HG03095 (cell line): ENCODE measurements around the gene SYTL3.
"Not testable (repeated sequence)": the region's sequence is repeated elsewhere in the genome, so short reads cannot be mapped to it uniquely, and the experiment has no call there.

ENCODE experiments used
- ATAC-seq: cut with Tn5 transposase; IDR thresholded peaks from one replicate; pipeline ENCODE4 v1.9.1; 2021; ENCODE audit warnings: moderate library complexity; ENCODE audit not compliant: unreplicated experiment

Gene SYTL3

GRCh38 chr6:158661156-158661685, 11.4 kb downstream of the SYTL3 start:
- no peak for ATAC-seq

DNA sequence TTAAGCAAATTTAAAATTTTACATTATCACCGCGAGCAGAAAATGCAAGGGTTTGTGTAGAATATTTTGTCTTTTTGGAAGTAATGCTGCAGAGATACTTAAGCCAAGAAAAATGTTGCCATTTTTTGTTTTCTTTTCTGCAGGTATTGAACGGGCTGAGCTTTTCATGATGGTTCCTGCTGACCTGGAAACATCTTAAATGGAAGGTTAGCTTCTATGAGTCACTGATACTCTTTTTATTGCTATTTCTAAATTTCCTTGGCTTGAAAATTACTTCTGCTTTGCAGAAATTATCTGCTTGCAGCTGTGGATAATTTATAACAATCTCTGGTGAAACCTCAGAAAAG, 12.7 kb downstream of the SYTL3 start:
- no peak for ATAC-seq

- no peak for ATAC-seq
Measured at GRCh38 chr6:158662954-158663624, 13.2 kb downstream of the SYTL3 start.

GRCh38 chr6:158663625-158664165, 13.8 kb downstream of the SYTL3 start:
- ATAC-seq: no peak

GRCh38 chr6:158665332-158665731, 15.5 kb downstream of the SYTL3 start:
- no peak for ATAC-seq

DNA sequence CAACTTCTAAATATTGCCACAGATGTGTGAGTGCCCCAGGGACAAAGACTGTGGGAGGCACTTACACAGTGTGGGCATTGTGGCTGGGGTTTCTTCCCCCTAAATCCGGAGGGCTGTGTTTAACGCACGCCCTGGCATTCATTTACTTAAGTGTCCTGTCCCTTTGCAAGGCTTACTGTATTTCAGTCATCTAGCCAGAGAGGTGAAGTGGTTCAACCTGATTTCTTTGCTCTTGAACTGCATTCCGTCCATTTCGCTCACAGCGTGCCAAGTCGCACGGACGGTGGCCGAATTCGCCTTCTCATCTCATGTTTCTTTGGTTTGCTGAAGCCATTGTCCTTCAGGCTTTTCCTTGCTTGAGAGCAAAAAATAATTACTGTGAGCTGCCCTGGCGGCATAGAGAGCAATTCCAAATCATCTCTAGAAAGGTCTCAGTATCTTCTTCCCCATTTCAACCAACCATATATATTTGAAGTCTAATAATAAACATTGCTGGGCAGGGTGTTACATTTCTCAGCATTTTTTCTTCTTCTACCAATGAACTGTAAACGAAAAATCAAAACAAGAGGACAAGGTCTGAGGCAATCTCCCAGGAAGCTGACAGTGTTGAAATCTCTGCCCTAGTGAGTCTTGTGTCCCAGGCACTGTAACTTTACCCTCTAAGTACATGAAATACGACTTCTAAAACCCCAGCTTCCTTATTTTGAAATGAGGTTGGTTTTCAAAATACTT, 16.9 kb downstream of the SYTL3 start:
- no peak for ATAC-seq

DNA sequence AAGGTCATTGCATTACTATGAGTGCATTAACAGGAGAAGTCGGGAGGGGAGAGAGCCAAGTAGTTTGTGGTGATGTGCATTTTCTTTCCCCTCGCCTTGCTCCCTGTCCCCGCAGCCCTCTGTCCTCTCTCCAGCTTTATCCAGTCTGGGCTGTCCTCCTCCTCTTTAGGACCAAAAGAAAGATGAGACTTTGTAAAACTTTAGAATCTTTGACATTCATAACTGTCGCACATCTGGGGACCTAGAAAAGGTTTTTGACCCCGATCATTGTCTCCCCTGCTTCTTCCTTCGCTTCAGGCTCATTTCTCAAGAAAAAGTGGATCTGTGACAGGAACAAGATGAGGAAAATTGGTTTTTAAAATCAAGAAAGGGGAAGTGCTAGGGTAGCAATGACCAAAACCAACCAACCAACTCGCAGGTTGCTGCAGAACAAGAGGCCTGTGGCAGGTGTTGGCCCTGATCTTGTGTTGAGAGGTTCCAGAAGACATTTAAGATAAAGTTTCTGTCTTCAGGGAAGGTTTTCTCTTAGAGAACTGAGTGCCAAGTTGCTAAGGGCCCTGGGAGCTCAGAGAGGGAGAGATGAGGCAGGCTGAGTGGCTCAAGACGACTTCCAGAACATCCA, 17.6 kb downstream of the SYTL3 start:
- no peak for ATAC-seq

DNA sequence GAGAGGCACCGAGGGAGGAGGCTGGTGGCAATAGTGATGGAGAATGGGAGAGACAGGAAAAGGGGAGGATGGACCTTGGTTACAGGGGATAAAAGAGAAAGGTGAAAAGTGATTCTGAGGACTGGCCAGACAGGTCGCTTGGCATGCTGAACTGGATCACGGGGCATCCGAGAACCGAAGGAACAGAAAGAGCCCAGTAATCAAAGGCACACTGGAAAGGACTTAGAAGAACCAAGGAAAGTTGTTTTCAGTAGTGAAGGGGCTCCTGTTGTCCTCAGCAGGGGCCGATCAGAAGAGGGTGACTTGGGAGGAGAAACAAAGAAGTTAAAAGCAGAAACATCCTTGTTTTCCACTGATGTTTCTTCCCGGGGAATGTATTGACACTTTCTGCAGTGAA, 18.9 kb downstream of the SYTL3 start:
- ATAC-seq: no peak

DNA sequence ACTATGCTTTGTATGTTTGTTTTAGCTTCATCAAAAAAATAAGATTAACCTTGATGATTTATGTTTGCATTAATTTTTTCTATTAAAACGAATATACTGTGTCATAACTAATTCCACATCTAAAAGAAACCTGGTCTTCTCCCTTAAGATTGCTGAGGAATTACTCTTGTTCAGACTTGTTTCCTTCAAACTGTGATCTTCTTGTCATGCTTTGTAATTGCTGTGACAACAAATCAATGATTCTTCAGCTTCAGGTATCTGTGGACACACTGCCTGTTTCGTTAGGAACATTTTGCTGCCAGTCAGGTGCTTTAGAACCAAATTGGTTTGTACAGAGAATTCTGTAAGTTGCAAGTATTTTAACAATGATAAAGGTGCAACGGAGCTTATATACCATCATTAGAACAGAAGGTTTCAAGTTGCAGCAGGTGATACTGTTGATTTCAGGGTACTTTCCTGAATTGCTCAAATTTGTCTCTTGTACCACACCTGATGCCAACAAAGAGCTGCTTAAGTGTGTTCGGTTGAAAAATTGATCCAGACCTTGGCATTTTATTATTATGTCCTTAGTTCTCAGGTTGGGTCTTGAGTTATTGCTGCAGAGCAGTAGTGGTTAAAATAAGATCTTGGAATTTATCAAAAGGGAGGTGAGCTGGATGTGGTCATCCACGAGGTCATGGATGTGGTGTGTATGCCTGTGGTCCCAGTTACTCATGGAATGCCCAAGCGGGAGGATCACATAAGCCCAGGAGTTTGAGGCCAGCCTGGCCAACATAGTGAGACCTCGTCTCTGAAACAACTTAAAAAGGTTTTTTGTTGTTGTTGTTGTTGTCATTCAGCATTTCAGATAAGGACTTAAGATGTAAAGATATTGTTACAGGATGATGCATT, 19.5 kb downstream of the SYTL3 start:
- ATAC-seq: no peak

DNA sequence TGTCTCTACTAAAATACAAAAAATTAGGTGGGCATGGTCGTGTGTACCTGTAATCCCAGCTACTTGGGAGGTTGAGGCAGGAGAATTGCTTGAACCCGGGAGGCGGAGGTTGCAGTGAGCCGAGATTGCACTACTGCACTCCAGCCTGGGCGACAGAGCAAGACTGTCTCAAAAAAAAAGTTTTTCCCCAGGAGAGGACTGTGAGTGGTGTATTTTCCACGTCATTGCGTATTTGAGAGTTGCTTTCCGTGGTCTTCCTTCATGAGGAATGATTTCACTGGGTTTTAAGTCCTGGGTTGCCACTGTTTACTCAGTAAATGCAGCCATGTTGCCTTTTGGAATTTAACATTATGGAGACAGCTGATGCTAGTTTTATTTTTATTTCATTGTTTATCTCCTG, 22.3 kb downstream of the SYTL3 start:
- not testable (repeated sequence) for ATAC-seq

DNA sequence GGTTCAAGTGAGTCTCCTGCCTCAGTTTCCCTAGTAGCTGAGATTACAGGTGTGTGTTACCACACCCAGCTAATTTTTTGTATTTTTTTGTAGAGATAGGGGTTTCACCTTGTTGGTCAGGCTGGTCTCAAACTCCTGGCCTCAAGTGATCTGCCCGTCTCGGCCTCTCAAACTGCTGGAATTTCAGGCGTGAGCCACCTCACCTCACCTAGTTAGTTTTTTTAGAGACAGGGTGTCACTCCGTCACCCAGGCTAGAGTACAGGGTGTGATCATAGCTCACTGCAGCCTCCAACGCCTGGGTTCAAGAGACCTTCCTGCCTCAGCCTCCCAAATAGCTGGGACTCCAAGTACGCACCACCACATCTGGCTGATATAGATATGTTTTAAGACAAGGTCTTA, 22.9 kb downstream of the SYTL3 start:
- no peak for ATAC-seq

GRCh38 chr6:158674342-158675131, 24.7 kb downstream of the SYTL3 start:
- ATAC-seq: no peak

GRCh38 chr6:158677094-158677493, 27.2 kb downstream of the SYTL3 start:
- ATAC-seq: not testable (repeated sequence)

GRCh38 chr6:158677906-158678578, 28.2 kb downstream of the SYTL3 start:
- no peak for ATAC-seq

- no peak for ATAC-seq
Measured at GRCh38 chr6:158680015-158680414, 30.2 kb downstream of the SYTL3 start.

DNA sequence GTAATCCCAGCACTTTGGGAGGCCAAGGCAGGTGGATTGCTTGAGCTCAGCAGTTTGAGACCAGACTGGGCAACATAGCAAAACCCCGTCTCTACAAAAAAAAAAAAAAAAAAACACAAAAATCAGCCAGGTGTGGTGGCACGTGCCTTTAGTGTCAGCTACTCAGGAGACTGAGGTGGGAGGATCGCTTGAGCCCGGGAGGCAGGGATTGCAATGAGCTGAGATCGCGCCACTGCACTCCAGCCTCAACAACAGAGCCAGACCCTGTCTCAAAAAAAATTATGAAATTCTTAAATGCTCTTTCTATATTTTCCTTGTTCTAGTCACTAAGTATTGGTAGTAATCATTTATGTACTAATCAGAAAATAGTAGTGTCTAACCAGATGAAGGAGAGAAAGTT, 30.6 kb downstream of the SYTL3 start:
- ATAC-seq: no peak

DNA sequence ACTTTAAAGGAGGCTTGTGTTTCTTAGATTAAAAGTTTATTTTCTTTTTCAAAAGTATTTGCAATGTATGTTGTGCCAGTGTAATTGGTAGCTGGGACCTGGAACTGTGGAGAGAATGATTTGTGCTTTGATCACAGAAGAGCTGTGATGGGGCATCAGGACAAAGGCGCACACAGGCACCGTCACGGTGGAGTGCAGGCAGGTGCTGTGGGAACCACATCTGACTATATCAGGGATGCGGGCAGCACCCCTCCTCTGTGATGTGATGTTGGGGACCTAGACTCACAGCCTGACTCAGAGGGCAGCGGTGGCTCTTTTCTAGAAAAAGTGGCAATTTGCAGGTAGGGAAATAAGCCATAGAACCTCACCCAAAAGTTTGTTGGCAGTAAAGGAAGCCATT, 34.5 kb downstream of the SYTL3 start:
- ATAC-seq: no peak

- ATAC-seq: no peak
Measured at GRCh38 chr6:158684745-158685324, 35.0 kb downstream of the SYTL3 start.

DNA sequence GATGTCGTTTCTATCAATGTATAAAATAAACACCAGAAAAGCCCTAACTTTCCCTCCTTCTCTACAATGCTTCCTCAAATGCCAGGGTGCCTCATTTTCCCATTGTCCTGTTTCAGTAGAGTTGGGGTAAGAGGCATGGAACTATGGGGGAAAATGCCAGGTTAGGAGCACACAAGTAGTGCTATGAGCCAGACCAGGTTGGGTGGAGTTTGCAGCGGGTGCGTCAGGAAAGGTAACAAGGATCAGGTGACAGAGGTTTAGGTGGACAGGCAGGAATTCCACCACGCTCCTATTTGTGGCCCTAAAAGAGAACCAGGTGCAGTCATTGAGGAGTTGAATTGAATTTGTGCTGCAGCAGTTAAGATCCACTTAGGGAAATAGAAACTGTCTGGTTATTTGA, 36.5 kb downstream of the SYTL3 start:
- no peak for ATAC-seq
